Sigmoid colon (tissue), 3 donors: ENCODE results near the gene LTBP1.

ENCODE experiments used
- CTCF ChIP-seq, 4 experiments: fragments of 450-650 bp in 3 of 4; fragments of 200-600 bp in 1 of 4; IDR thresholded peaks; one replicate each; pipeline ENCODE4 v1.5.1; 2016 to 2019; ENCODE audit warnings: antibody characterized with exemption in 4 of 4, mild to moderate bottlenecking in 3 of 4, moderate library complexity in 2 of 4
- POLR2A ChIP-seq, 2 donors: fragments of 450-650 bp; IDR thresholded peaks; one replicate each; pipeline ENCODE4 v1.6.1; 2016; ENCODE audit warnings: antibody characterized with exemption in 2 of 2, mild to moderate bottlenecking in 2 of 2, moderate library complexity in 2 of 2

GRCh38 chr2:33133454-33133952 lies 186.8 kb downstream of the LTBP1 start:
- TF ChIP-seq POLR2A (IDR thresholded peaks at IDR 0.05), result no peak
- TF ChIP-seq CTCF (IDR thresholded peaks at IDR 0.05), result no peak
